ENCODE data around the gene ACOXL. TPM values are rescaled to one million over a fixed set of nuclear protein-coding genes. Genes with fewer than 3 reads are reported as not detected.

Gene ACOXL
- total RNA-seq, 2 experiments from 2014 or later, result 0.14 to 0.56 TPM

DNA sequence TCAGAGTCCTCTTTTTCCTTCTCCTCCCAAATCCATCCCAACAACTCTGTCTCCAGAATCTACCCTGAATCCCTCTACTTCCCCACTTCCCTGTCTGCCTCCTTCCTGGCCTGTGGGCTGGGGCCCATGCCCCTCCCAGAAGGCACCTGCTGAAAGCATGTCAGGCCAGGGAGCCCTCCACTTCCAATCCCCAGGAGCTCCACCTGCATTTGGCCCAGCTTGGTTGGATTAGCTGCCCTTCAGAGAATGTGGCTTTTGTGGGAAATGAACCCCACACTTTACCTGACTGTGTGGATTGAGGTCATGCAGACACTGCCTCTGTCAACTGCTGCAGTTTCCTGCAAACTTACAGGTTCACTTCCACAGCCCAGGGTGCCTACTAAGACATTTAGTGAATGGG, 58.5 kb downstream of the ACOXL start:
- ChIA-PET CTCF (interaction anchor here (1.0 kb wide), 1 partner anchor 18 kb away, joined by 3 read pairs; no protein-coding TSS in a partner anchor), POLR2A (no interaction called here)
- H3K27me3 Mint-ChIP-seq, result peaks cover 34% of the 10 kb centered on the region

DNA sequence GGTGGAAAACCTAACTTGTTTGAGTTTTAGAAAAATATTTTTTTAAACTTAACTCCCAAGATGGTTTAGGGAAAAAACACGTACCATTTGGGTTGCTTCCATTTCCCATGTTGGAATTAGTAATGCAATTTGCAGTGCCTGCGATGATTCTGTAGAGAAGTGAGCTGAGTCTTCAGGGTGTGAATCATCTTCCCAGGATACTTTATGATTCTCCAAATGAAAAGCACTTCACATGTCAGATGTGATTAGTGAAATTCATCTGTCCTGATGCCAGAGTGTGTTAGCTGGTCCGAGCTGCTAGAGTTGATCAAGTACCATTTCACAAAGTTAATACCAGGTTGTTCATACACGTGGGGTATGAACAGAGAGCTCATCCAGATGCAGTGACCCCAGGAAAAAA, 59.1 kb downstream of the ACOXL start:
- ChIA-PET POLR2A (no interaction called here), CTCF (interaction anchor here (1.0 to 1.4 kb wide), 2 partner anchors 14 to 19 kb away, joined by 3 read pairs; no protein-coding TSS in a partner anchor)
- H3K4me1 Mint-ChIP-seq (ENCODE audit: low read depth), result no peaks in the 10 kb centered on the region
- no peaks in the 10 kb centered on the region for H3K36me3 Mint-ChIP-seq (ENCODE audit: low read depth)
- peaks cover 31% of the 10 kb centered on the region for H3K27me3 Mint-ChIP-seq
- intact Hi-C loops (cut with micrococcal nuclease), result no loop called here
- H3K4me3 Mint-ChIP-seq, result no peak overlapping the region
- TF ChIP-seq, protein P1, sequence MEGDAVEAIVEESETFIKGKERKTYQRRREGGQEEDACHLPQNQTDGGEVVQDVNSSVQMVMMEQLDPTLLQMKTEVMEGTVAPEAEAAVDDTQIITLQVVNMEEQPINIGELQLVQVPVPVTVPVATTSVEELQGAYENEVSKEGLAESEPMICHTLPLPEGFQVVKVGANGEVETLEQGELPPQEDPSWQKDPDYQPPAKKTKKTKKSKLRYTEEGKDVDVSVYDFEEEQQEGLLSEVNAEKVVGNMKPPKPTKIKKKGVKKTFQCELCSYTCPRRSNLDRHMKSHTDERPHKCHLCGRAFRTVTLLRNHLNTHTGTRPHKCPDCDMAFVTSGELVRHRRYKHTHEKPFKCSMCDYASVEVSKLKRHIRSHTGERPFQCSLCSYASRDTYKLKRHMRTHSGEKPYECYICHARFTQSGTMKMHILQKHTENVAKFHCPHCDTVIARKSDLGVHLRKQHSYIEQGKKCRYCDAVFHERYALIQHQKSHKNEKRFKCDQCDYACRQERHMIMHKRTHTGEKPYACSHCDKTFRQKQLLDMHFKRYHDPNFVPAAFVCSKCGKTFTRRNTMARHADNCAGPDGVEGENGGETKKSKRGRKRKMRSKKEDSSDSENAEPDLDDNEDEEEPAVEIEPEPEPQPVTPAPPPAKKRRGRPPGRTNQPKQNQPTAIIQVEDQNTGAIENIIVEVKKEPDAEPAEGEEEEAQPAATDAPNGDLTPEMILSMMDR (IDR thresholded peaks at IDR 0.05), result no peak
- H3K27ac Mint-ChIP-seq, result no peak overlapping the region
- DNase-seq (no peak), ATAC-seq (no peak)
- no peaks in the 10 kb centered on the region for H3K9me3 Mint-ChIP-seq

More for the DNA sequence above, 58.5 kb downstream of the ACOXL start:
- DNase-seq (no peak), ATAC-seq (no peak)
- H3K36me3 Mint-ChIP-seq (ENCODE audit: low read depth), result no peaks in the 10 kb centered on the region
- no peaks in the 10 kb centered on the region for H3K4me1 Mint-ChIP-seq (ENCODE audit: low read depth)
- no peaks in the 10 kb centered on the region for H3K9me3 Mint-ChIP-seq
- intact Hi-C loops (cut with micrococcal nuclease), result no loop called here
- no peak overlapping the region for H3K4me3 Mint-ChIP-seq
- no peak overlapping the region for H3K27ac Mint-ChIP-seq
- TF ChIP-seq, protein P1 (IDR thresholded peaks at IDR 0.05), result no peak

DNA sequence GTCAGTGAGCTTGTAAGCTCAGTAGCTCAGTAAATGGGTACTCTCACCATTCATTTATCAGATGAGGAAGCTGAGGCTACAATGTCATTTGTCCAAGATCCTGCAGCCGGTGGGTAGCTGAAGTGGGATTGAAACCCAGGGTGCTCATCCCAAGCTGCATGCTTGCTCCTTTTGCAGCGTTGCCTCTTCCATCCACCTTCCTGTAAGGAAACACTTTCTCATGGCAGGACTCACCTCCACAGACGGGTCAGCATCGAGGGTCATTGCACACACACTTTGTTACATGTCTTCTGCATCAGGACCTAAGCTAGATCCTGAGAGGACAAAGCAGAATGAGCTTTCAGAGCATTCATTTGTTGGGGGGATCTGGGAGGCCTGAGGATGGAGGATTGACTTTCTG, 60.7 kb downstream of the ACOXL start:
- no peaks in the 10 kb centered on the region for H3K9me3 Mint-ChIP-seq
- TF ChIP-seq, protein P1 (IDR thresholded peaks at IDR 0.05), result no peak
- H3K4me1 Mint-ChIP-seq (ENCODE audit: low read depth), result no peaks in the 10 kb centered on the region
- POLR2A ChIA-PET, result no interaction called here
- peaks cover 31% of the 10 kb centered on the region for H3K27me3 Mint-ChIP-seq
- DNase-seq, result no peak
- H3K4me3 Mint-ChIP-seq, result no peak overlapping the region
- no peak for ATAC-seq
- CTCF ChIA-PET, result interaction anchor here (1.4 to 2.1 kb wide), 2 partner anchors 12 to 19 kb away, joined by 3 to 7 read pairs; no protein-coding TSS in a partner anchor
- no peak overlapping the region for H3K27ac Mint-ChIP-seq
- intact Hi-C loops (cut with micrococcal nuclease), result no loop called here
- no peaks in the 10 kb centered on the region for H3K36me3 Mint-ChIP-seq (ENCODE audit: low read depth)

DNA sequence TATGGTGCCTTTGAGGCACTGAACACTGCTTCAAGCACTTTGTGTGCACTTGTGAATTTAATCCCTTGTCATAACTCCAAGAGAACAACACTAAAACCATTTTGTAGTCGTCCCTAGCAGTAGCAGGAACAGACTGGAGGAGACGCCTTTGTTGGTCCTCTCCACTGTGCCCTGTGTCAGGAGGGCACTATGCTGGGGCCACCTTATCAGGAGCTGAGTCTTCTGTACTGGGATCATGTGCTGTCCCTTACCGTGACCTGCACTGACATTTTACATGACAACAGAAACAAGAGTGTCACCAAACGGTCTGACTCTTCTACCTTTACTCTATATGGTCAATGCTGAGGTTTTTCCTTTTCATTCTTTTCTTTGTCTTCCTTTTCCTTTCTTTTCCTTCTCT, 62.0 kb downstream of the ACOXL start:
- no peaks in the 10 kb centered on the region for H3K9me3 Mint-ChIP-seq
- no peak for DNase-seq
- ChIA-PET CTCF (no interaction called here), POLR2A (no interaction called here)
- intact Hi-C loops (cut with micrococcal nuclease), result no loop called here
- no peaks in the 10 kb centered on the region for H3K4me1 Mint-ChIP-seq (ENCODE audit: low read depth)
- ATAC-seq, result no peak
- H3K27ac Mint-ChIP-seq, result no peak overlapping the region
- peaks cover 36% of the 10 kb centered on the region for H3K27me3 Mint-ChIP-seq
- TF ChIP-seq, protein P1 (IDR thresholded peaks at IDR 0.05), result no peak
- H3K36me3 Mint-ChIP-seq (ENCODE audit: low read depth), result no peaks in the 10 kb centered on the region
- no peak overlapping the region for H3K4me3 Mint-ChIP-seq

DNA sequence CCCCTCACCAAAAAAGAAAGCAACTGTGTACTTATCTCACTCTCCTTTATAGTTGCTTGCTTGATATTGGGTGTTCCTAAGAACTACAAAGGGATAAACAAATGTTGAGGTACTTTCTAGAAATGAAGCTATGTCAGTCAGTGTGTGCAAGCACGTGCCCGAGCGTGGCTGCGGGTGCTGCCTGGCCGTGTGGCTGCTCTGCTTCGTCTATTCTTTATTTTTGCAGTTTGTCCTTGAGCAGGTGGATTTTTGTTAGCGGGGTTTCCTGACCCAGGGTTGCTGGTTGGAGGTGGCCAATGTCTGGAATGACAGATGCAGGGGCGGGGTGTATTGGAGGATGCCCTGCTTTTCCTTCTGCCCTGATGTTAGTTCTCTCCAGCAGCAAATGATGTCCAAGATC, 62.6 kb downstream of the ACOXL start:
- TF ChIP-seq, protein P1 (IDR thresholded peaks at IDR 0.05), result no peak
- CTCF ChIA-PET, result interaction anchor here (1.1 to 1.5 kb wide), 2 partner anchors 10 to 302 kb away, joined by 3 read pairs; no protein-coding TSS in a partner anchor
- DNase-seq (no peak), ATAC-seq (no peak)
- Mint-ChIP-seq H3K36me3 (ENCODE audit: low read depth) (no peaks in the 10 kb centered on the region), H3K4me1 (ENCODE audit: low read depth) (no peaks in the 10 kb centered on the region), H3K27ac (no peak overlapping the region), H3K9me3 (peaks cover 1% of the 10 kb centered on the region), H3K4me3 (no peak overlapping the region), H3K27me3 (peaks cover 39% of the 10 kb centered on the region)
- intact Hi-C loops (cut with micrococcal nuclease), result no loop called here
- POLR2A ChIA-PET, result interaction anchor here (0.7 kb wide), 1 partner anchor 23 kb away, joined by 3 read pairs; no protein-coding TSS in a partner anchor

All from activated CD8-positive, alpha-beta T cell treated with anti-CD3 and anti-CD28 coated beads for 36 hours (primary cell).